Retina (tissue), 1 donor: ENCODE results near the gene MPP2.
"Not testable (repeated sequence)": the region's sequence is repeated elsewhere in the genome, so short reads cannot be mapped to it uniquely, and the experiment has no call there.

Source experiments
- DNase-seq: peaks from one replicate; pipeline ENCODE4 v3.0.0-alpha.2; 2016

Gene MPP2

DNA sequence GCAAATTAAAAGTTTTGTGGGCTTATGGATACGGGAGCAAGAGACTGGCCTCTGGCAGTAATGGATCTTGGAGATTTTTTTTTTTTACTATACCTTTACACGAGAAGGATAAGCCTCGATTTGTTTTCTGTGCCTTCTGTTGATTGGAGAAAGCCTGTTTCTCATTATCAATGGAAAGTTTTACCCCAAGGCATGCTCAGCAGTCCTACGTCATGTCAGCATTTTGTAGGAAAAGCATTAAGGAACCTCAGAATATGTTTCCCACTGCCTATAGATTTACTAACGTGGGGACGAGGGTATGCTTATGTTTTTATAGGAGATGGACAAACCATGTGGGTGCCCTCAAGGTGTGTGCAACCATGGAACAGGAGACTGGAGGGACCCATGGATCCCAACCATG lies 33.5 kb downstream of the MPP2 start:
- DNase-seq, result no peak

DNA sequence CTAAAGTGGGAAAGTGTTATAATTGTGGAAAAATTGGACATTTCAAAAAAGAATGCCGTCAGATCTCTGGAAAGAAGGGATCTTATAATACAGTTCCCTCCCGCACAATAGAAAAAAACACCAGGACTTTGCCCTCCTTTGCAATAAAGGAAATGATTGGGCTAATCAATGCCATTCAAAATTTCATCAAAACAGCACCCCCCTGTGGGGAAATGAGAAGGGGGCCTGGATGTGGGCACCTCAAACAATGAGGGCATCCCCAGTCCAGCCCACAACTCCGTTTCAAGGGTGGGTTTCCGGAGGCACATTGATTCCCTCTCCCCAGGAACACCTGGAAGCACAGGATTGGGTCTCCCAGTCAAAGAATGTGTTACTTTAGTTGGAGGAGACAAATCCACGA lies 34.2 kb downstream of the MPP2 start:
- DNase-seq, result no peak

DNA sequence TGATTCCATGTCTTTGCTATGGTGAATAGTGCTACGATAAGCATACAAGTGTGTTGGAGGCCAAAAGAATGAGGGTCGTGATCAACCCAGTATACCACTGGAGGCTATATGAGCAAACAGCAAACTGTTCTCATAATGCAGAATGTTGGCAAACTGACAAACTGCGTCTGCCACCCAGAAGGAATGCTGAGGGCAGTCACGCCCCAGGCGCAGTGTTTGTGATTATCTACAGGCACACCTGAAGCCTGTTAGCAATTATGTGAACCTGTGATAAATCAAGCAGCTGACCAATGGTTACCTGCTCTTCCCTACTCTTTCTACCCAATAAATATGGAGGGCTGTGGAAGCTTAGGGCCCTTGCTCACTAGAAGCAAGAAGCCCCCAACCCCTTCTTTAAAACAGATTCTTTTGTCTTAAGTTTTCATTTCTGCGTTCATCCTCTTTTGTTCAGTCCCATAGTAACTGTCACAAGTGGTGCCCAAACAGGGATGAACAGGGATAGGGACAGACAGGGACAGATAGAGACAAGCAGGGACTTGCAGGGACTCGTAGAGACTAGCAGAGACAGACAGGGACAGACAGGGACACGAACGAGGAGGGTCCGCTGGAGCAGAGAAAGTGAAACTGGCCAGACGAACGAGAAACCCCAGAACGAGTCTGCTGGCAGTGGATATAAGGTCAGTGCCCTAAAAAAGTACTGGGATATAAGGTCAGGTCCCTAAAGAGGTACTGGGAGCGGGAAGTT lies 35.2 kb downstream of the MPP2 start:
- DNase-seq, result no peak

DNA sequence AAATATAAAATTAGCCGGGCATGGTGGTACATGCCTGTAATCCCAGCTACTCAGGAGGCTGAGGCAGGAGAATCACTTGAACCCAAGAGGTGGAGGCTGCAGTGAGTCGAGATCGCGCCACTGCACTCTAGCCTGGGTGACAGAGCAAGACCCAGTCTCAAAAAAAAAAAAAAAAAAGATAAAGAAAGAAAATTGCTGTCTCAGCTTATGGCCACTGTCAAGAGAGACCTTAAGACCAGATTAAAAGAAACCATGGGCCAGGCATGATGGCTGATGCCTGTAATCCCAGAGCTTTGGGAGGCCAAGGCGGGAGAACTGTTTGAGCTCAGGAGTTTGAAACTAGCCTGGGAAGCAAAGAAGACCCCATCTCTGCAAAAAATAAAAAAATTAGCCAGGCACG lies 38.3 kb downstream of the MPP2 start:
- not testable (repeated sequence) for DNase-seq

DNA sequence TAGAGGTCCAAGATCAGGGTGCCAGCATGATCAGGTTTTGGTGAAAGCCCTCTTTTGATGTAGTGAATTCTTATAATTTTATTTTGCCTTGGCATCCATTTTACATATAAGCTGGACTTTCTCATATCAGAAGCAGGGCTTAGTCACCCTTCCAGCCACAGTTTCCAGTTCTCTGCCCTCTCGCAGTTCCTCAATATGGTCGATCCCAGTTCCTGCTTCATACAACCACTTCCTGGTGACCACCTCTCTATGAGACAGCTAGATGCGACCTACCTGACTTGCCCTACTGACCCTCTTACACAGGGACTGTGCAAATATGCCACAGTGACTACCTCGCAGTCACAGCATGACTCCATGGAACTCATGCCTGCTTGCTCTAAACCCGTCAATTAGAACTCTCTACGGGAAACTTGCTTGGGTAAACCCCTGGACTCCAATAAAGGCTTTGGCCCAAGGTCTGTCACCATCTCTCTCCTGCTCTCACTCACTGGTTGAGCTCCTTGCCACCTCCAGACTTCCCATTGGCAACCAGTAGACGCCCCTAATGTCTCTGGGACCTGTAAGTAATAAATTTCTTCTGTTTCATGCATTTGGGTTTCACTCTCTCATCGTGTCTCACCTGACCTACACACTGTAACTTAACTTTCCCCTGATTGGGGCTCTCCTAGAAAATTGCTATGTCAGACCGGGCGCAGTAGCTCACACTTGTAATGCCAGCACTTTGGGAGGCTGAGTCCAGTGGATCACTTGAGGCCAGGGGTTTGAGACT lies 38.9 kb downstream of the MPP2 start:
- no peak for DNase-seq

DNA sequence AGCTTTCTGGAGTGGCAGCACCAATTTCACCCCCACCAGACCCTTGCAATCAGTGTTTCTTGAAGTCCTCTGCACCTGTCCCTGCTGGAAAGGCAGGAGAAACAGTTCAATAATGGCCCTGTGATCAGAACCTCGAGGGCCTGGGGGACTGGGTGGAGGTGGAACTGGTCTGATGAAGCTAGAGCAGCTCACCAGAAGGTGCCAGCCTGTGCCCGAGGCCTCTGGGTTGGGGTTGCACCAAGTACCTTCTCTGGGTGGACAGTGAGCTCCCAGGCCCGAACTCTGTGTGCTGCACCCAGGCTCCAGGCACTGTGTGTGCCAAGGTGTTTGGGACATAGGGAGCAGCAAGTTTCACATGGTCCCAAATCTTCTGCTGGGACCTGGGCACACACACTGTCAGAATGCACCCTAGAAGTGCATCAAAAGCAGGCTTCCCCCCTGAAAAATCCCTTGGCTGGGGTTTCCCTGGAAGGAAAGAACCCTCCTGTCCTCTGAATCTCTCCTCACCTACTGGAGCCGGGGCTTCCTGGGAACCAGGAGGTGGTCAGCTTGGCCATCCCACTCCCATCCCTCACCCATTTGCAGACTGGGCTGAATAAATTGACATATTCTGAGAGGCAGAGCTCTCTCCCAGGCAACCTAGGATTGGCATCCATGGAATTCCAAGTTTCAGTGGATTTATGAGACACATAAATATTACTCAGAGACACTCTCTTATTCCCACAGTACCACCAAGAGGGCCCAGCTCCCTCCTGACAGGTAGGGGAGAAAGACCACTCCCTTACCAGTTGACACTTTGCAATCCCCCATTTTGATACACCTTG lies 43.0 kb downstream of the MPP2 start:
- DNase-seq, result no peak

DNA sequence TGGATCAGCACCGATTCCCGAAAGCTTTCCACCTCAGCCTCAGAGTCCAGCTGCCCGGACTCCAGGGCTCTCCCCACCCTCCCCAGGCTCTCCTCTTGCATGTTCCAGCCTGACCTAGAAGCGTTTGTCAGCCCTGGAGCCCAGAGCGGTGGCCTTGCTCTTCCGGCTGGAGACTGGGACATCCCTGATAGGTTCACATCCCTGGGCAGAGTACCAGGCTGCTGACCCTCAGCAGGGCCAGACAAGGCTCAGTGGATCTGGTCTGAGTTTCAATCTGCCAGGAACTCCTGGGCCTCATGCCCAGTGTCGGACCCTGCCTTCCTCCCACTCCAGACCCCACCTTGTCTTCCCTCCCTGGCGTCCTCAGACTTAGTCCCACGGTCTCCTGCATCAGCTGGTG lies 45.4 kb downstream of the MPP2 start:
- DNase-seq, result no peak

DNA sequence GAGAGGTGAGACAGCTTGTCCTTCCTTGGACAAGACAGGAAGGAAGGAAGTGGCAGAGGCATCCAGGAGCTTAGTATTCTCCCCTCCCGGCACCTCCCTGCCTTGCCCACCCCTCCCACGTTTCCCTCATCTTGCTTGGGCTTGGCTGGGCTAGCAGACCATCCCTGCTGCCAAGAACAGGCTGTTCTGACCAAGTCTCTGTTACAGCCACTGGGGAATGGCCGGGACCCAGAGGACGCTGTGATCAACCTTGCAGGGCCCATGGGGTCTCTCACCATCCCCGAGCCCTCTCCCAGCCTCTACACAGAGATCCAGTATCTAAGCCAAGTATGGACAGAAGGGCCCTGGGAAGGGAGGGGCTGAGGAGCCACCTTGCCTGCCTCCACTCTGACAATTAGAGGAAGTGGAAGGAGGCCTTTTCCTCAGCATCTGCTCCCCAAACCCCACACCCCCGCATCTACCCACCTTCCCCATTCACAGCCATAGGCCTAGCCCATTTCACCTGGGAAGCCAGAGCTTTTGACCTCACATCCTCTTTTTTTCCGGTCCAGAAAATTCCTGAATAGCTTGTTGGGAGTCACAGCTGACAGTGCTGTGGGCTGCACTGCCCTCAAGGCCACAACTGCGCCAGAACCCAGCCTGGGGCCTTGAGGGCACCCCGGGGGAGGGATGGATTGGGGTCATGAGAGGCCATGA lies 46.3 kb downstream of the MPP2 start:
- no peak for DNase-seq

DNA sequence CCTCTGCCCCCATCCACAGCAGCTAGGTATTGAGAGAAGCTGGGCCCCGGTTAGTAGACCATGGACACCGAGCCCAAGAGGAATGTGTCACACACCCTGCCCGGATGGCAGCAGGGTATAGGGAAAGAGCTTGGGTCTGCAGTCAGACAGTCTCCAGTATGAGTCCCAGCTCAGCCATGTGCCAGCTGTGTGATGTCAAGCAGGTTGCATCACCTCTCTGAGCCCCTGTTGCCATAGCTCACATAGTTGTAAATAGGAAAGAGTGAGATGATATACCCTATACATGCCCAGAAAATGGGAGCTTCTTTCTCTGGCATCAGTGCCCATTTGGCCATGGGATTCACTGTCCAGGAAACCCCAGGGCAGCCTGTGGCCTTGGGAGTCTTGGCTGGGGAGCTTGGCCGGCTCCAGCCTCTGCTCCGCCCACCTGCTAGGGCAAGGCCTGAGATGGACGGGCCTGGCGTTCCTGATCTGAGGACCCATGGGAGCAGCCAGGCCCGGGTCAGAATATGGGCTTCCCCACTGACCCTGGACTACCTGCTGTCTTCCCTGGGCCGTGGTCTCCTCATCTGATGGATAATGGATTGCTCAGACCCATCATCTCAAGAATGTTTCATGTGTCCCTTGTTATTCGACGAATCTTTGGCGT lies 47.1 kb downstream of the MPP2 start:
- DNase-seq, result no peak

DNA sequence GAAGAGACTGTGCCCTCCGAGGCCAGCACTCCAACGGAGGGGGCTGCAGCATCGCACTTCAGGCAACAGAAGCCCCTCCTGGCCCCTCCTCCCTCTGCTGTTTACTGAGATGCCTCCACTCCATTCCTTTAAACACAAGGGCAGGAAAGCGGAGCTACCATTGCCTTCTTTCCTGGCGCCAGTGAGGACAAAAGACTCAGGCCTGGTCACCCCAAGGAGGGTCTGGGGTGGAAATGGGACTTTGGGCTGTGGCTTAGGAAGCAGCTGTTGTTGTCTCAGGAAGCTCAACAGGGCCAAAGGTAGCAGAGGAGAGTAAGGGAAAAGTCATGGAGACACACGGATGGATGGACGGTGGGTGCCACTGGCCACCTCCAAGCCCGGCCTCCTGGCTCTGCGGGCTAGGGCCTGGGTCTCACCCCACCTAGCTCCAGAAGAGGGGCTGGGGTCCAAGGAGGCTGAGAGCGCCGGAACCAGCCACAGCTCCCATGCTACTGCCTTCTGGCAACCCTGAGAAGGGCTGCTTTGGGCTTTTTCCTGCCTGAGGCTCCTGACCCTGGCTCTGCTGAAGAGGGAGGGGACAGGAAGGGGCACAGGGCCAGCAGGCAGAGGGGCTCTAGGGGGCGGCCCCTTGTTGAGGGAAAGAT lies 49.3 kb downstream of the MPP2 start:
- DNase-seq, result no peak

DNA sequence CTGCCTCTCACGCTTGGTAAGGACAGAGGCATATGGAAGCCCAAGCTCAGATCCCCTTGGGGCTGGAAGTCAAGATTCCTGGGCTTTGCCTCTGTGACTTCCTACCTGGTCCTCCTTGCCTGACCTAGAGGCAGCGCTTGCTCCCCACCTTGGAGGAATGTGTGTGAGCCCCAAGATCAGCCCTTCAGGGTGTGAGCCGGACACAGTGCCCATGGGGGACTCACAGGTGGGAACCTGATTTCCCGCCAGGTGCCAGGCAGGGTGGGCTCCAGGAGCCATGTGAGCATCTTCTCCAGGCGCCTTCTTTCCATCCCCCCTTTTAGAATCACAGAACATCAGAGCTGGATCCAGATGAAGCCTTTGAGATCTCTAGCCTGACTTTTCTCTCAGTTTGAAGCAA lies 50.2 kb downstream of the MPP2 start:
- DNase-seq, result no peak

DNA sequence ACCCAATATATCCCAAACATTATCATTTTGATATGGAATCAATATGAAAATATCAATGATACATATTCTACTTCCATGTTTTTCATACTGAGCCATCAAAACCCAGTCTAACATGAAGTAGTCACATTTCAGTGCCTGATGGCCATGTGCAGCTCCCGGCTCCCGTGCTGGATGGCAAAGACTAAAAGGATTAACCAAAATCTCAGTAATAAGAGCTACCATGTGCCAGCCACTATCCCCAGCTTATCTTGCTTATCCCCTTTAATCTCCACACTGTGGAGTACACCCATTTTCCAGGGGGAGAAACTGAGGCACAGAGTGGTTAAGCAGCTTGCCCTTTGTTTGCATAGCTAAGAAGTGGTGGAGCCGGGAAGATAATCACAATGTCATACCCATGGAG lies 51.2 kb downstream of the MPP2 start:
- DNase-seq, result no peak

DNA sequence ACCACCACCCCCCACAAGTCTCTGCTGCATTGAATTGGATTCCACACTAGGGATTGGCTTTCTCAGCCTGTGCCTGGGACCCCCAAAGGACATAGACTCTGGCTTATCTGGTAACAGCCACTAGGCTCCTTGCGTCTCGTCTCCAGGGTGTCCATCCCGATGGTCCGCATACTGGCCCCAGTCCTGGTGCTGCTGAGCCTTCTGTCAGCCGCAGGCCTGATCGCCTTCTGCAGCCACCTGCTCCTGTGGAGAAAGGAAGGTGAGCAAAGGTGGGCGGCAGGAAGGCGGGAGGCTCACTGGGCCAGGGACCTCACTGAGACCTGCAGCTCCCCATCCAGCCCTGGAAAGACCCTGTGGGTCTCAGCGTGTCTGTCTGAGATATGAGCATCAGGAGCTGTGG lies 52.3 kb downstream of the MPP2 start:
- no peak for DNase-seq

DNA sequence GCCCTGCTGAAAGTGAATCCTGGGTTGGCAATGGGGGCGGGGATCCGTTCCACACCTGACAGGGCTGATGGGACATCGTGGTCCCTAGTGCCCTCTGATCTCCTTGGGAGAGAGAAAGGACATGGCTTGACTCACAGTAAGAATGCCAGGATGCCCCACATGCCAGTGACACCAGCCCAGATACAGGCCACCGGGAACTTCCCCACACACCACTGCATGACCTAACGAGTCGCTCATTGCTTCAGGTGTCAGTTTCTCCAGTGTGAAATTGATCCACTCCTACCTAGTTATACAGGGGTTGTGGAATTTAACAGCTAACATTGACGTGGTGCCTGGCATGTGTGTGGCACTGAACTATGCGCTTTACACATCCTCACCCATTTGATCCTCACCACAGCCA lies 52.8 kb downstream of the MPP2 start:
- no peak for DNase-seq

DNA sequence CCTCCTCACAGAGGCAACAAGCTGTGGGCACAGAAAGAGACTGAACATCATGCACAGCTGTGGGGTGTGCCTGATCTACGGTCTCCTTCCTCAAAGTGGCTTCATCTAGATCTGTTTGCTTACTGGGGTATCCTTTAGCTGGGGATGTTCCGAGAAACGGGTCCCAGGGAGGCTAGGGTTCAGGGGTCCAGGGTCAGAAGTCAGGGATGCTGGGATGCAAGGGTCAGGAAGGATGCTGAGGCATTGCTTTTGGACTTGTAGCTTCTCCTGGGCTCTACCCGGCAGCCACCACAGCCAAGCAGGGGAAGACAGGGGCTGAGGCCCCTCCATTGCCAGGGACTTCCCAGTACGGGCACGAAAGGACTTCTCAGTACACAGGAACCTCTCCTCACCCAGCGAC lies 53.8 kb downstream of the MPP2 start:
- DNase-seq, result no peak

DNA sequence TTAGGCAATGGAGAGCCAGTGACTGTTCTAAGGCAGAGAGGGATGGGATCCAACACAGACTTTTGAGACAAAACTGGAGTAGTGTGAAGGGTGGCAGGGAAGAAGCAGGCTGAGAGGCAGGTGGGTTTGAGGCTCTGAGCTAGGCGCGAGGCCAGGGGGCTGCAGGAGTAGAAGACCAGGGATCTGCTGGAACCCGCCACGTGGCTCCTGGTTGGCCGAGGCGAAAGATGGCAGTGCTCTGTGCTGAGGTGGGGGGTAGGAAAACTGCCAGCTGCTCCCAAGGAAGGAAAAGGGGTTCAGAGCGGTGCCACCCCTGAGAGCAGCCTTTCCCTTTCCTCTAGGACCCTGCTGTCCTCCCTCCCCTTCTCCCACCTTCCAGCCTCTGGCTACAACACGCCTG lies 54.8 kb downstream of the MPP2 start:
- no peak for DNase-seq

DNA sequence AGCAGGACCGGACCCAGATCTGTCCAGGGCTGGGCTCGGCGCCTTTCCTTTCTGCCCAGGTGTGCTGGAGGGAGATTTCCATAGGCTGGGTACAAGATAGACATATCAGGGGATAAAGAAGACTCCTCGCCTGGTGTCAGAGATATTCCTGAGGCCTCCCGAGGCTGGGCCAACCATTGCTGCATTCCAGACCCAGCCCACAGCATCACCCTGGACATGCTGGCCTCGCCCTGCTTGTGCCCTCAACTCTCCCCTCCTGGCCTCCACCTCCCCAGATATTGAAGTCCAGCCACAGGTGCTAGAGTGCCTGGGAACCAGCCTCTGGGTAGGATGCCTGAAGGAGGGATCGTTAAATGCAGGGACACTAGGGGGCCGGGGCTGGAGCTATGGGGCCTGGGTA lies 58.2 kb downstream of the MPP2 start:
- DNase-seq, result no peak

DNA sequence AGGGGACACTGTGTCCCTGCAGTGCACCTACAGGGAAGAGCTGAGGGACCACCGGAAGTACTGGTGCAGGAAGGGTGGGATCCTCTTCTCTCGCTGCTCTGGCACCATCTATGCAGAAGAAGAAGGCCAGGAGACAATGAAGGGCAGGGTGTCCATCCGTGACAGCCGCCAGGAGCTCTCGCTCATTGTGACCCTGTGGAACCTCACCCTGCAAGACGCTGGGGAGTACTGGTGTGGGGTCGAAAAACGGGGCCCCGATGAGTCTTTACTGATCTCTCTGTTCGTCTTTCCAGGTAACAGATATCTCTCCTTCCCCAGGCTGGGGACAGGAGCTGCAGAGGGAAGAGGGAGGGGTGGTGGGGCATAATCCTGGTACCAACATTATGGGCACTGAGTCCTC lies 58.7 kb downstream of the MPP2 start:
- DNase-seq, result no peak

DNA sequence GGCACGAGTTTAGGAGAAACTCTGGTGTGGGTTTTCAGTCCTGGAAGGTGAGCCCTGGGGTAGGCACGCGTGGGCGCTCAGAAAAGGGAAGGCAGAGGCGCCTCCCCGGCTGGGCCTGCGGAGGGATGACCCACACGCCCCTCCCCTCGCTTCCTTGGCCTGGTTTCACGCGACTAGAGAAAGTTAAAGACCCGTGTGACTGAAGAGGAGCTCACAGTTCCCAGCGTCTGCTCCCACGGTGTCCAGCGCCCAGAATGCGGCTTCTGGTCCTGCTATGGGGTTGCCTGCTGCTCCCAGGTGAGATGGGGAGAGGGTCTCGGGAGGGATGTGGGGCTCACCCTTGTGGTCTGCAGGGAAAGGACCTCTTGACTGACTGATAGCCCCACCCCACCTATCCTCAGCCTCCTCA lies 60.4 kb downstream of the MPP2 start, which contains the start of gene CD300LG:
CD300LG (plus strand) TSS at position 214 of the 409 bp plus-strand sequence; CDS start at position 255, 41 bp downstream.
- peak; percentile 24 for DNase-seq

DNA sequence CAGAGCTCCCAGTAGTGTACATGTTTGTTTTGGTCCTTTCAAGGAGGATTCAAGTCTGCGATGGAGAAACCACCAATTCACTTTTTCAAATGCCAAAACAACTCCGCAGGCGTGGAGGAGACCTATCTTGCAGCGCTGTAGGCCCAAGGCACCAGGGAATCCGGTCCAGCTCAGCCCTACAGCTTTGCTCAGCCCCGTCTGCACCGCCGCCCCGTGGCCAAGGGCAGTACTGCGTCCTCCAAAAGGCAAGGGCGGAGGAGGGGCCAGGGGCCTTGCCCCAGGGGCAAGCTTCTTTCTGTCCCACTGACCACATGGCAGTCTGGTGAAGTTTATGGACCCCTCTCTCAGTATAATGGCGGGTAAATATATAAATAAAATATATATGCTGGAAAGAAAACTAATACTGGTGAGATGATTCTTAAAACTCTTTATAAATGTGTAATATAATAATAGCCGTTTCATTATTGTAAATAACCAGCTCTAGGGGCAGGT lies 61.1 kb downstream of the MPP2 start:
- peak; percentile 80 for DNase-seq

DNA sequence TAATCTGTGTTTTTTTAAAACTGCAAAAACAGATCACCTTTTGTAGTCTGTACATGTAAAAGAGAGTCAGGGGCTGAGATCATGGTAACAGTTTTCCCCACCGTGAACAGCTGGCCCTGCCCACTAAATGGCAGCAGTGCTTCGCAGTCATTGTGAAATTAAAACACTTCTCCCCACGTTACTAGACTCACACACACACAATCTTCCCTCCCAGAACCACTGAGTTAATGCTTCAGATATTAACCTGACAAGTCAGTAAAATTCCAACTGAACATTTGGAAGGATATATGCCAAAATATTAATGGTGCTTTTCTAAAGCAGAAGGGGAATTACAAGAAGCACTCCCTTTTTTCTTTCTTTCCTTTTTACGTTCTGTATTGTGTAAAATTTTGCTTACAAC lies 61.6 kb downstream of the MPP2 start:
- no peak for DNase-seq

DNA sequence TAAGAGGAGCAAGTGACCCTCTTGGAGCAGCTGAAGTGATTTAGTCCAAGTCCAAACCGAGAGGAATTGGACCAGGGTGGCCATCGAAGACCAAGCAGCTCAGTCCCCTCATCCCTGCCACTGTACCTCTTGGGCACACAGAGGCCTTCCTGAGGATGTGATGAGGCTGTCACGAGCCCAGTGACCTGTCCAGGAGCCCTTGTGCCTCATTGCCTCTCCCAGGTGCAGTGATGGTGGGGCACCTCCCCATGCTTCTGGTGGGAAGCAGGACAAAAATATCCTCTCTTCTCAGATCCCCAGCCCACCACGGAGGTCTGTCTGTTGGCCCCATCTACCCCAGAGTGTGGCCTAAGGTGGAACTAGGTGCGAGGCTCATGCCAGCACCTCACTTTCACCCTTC lies 63.1 kb downstream of the MPP2 start:
- no peak for DNase-seq
